Ovary (tissue), 9 donors: Measurements from ENCODE around the gene FGF6. TPM values are rescaled to one million over a fixed set of nuclear protein-coding genes. Genes with fewer than 3 reads are reported as not detected.

Source experiments
- DNase-seq, 5 donors: peaks; one replicate each; pipeline ENCODE4 v3.0.0-alpha.2; 2019 to 2020
- H3K27ac ChIP-seq, 2 donors: fragments of 200-600 bp; one replicate each; pipeline versions ENCODE4 v1.5.1 to v1.8.0; 2019 to 2022
- H3K27me3 ChIP-seq: fragments of 200-600 bp; one replicate; pipeline ENCODE4 v1.8.0; 2022
- H3K36me3 ChIP-seq: fragments of 200-600 bp; sonication (generic); one replicate; pipeline ENCODE4 v1.5.1; 2019
- H3K4me1 ChIP-seq: one replicate; pipeline ENCODE4 v1.8.1; 2013; ENCODE audit warnings: mild to moderate bottlenecking, moderate library complexity; ENCODE audit not compliant: insufficient read depth
- H3K4me3 ChIP-seq: fragments of 200-600 bp; sonication (generic); one replicate; pipeline ENCODE4 v1.5.1; 2017
- H3K9me3 ChIP-seq, 2 donors: fragments of 200-600 bp in 1 of 2; sonication (generic) in 1 of 2; one replicate each; pipeline versions ENCODE4 v1.5.1 to v1.8.1; 2013 to 2019; ENCODE audit warnings: mild to moderate bottlenecking in 1 of 2, moderate library complexity in 1 of 2
- EP300 ChIP-seq: sonication (generic); formaldehyde crosslinking; IDR thresholded peaks from one replicate; pipeline ENCODE4 v1.6.1; 2017; ENCODE audit warnings: antibody characterized with exemption
- POLR2A ChIP-seq: fragments of 450-650 bp; IDR thresholded peaks from one replicate; pipeline ENCODE4 v1.6.1; 2017; ENCODE audit warnings: antibody characterized with exemption, mild to moderate bottlenecking, moderate library complexity
- WGBS, 3 donors: extraction: QIAGEN DNeasy Blood & Tissue Kit in 1 of 3; methylation state at CpG; one replicate each; pipeline versions ENCODE4 v1.1.5 to v1.1.7; 2013 to 2017; 5-methylcytosine and 5-hydroxymethylcytosine counted together
- intact Hi-C, 4 donors: fragments of 100-400 bp; cut with DNase I; formaldehyde crosslinking; loops; one replicate each; pipeline versions ENCODE4 v1.11.0 to v1.15.1; 2022 to 2023
- polyA plus RNA-seq, 2 donors: library from polyadenylated mRNA; stranded (reverse); fragments of 200-250 nt in 1 of 2; fragments of 350-450 nt in 1 of 2; fragmentation: Illumina TruSeq in 1 of 2; extraction: RNeasy Lipid Tissue Mini Kit (QIAGEN cat#74804) in 1 of 2; gene quantifications; one replicate each; pipeline ENCODE4 v1.2.3, GENCODE V29; 2013 to 2014
- total RNA-seq, 7 donors: library from RNA; depleted of rRNA in 2 of 7; stranded (reverse); fragments of >200 nt in 2 of 7; fragmentation: NEBNext Ultra II Directional in 3 of 7; extraction: Animal tissue kit (Norgen Biotek cat#: 25700) in 3 of 7; gene quantifications; one replicate each; pipeline versions ENCODE4 v1.1.0 to v1.2.4, GENCODE V29; 2016 to 2023
- TF ChIP-seq, protein P1 (sequence below), 3 donors: fragments of 450-650 bp in 2 of 3; fragments of 200-600 bp in 1 of 3; IDR thresholded peaks; one replicate each; pipeline versions ENCODE4 v1.5.1 to v1.8.0; 2016 to 2022; ENCODE audit warnings: antibody characterized with exemption in 3 of 3, mild to moderate bottlenecking in 1 of 3
- donor health status: DM: no; HTN: no; CAD: no; lungs with moderate emphysema.
- donor health status: DM: no; HTN: no; CAD: no.
- donor health status: Bipolar disorder and iron deficiency.
- donor health status: DM: yes; HTN: yes; CAD: no.
- donor health status: DM: no; HTN: no; CAD: no.
- donor health status: DM: yes; HTN: yes; CAD: no.

Gene FGF6
- total and polyA plus RNA-seq, 9 donors, result not detected

DNA sequence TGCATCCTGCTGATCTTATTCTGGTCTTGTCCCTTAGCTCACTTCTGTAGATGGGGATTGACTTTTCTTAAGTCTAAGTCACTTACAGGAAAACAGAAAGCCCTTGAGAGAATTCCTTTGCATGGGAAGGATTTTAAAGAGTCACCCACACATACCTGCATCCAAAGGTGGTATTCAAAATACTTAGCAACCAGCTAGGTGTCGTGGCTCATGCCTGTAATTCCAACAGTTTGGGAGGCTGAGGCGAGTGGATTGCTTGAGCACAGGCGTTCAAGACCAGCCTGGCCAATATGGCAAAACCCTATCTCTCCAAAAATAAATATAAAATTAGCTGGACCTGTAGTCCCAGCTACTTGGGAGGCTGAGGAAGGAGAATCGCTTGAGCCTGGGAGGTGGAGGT is 14.2 kb downstream of the FGF6 start:
- H3K27me3 ChIP-seq, result no peaks in the 10 kb centered on the region
- WGBS, 3 donors, result 78 to 85% (median 80%) methylated on average over 4 of the region's 4 CpGs
- H3K4me3 ChIP-seq, result no peak overlapping the region
- H3K9me3 ChIP-seq, result no peaks in the 10 kb centered on the region
- intact Hi-C loops, result no loop called here
- no peak for DNase-seq
- TF ChIP-seq POLR2A (no peak), EP300 (no peak)
- TF ChIP-seq, protein P1, sequence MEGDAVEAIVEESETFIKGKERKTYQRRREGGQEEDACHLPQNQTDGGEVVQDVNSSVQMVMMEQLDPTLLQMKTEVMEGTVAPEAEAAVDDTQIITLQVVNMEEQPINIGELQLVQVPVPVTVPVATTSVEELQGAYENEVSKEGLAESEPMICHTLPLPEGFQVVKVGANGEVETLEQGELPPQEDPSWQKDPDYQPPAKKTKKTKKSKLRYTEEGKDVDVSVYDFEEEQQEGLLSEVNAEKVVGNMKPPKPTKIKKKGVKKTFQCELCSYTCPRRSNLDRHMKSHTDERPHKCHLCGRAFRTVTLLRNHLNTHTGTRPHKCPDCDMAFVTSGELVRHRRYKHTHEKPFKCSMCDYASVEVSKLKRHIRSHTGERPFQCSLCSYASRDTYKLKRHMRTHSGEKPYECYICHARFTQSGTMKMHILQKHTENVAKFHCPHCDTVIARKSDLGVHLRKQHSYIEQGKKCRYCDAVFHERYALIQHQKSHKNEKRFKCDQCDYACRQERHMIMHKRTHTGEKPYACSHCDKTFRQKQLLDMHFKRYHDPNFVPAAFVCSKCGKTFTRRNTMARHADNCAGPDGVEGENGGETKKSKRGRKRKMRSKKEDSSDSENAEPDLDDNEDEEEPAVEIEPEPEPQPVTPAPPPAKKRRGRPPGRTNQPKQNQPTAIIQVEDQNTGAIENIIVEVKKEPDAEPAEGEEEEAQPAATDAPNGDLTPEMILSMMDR (IDR thresholded peaks at IDR 0.05), result no peak
- no peaks in the 10 kb centered on the region for H3K4me1 ChIP-seq
- H3K27ac ChIP-seq, result no peak overlapping the region
- H3K36me3 ChIP-seq, result no peaks in the 10 kb centered on the region

DNA sequence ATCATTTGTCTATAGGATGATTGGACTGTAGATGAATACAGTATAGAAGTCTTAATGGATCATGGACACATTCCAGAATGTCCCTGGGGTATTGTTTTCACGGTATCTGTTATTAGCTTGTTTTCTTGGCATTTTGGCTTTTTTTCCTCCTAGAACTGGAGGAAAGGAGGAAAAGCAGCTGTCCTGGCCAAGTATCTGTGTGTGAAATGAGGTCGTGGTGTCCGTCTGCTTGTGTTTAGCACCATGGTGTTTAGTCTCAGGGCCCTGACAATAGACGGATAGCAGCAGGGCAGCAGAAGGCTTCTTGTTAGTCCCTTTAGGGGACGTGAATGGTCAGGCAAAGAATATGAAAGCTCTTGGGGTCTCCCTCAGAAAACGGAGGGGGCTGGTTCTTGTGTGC is 21.2 kb downstream of the FGF6 start:
- no peak for DNase-seq
- intact Hi-C loops, result no loop called here
- WGBS, 3 donors, result 9 to 13% (median 11%) methylated on average over 6 of the region's 6 CpGs
- Histone ChIP-seq H3K9me3 (no peaks in the 10 kb centered on the region), H3K27ac (no peak overlapping the region), H3K36me3 (no peaks in the 10 kb centered on the region), H3K4me3 (no peak overlapping the region), H3K27me3 (no peaks in the 10 kb centered on the region), H3K4me1 (no peaks in the 10 kb centered on the region)
- TF ChIP-seq EP300 (no peak), POLR2A (no peak)
- TF ChIP-seq, protein P1 (IDR thresholded peaks at IDR 0.05), result no peak

DNA sequence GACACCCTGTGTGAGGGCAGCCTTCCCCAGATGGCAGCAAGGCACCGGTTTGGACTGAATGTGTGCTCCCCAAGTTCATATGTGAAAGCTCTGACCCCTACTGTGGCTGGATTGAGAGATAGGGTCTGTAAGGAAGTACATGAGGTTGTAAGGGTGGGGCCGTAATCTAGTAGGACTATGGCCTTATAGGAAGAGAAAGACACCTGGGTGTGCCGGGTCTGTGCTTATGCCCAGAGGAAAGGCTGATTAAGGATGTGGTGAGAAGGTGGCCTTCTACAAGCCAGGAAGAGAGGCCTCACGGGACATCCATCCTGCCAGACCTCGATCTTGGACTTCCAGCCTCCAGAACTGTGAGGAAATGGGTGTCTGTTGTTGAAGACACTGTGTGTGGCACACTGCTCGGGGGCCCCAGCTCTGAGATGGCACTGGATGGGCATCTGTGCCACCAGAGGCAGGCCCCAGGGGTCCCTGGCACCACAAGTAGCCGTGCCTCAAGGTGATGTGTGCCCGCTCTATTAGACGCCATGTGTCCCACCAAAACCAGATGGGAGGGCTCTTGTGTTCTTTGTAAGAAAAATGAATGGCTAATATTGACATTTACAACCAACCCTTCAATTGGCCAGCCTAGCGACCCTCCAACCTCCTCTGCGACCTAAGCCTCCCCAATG is 22.0 kb downstream of the FGF6 start:
- TF ChIP-seq EP300, result no peak
- TF ChIP-seq, protein P1 (IDR thresholded peaks at IDR 0.05), result no peak
- no peak for TF ChIP-seq POLR2A
- no peak for DNase-seq

DNA sequence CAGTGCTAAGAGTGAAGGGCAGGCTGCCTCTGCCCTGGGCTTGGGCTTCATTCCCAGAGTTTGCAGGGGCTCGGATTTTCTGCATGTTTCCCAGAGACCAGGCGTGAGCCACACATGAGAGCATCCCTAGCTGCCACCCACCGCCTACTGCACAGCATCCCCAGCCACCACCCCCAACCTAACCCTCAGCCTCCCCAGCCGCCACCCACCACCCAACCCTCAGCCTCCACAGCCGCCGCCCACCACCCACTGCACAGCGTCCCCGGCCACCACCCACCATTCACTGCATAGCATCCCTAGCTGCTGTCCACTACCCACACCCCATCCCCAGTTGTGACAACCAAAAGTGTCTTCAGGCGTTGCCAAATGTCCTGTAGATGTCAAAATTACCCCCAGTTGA is 22.6 kb downstream of the FGF6 start:
- Histone ChIP-seq H3K27ac (no peak overlapping the region), H3K36me3 (no peaks in the 10 kb centered on the region), H3K4me3 (no peak overlapping the region), H3K27me3 (no peaks in the 10 kb centered on the region), H3K4me1 (no peaks in the 10 kb centered on the region), H3K9me3 (no peaks in the 10 kb centered on the region)
- no peak for TF ChIP-seq EP300
- TF ChIP-seq, protein P1 (IDR thresholded peaks at IDR 0.05), result no peak
- no peak for TF ChIP-seq POLR2A
- 91 to 97% (median 96%) methylated on average over 9 of the region's 9 CpGs for WGBS, 3 donors
- DNase-seq, result no peak
- intact Hi-C loops, result no loop called here

More for the DNA sequence above, 22.0 kb downstream of the FGF6 start:
- Histone ChIP-seq H3K27me3 (no peaks in the 10 kb centered on the region), H3K9me3 (no peaks in the 10 kb centered on the region), H3K4me3 (no peak overlapping the region), H3K4me1 (no peaks in the 10 kb centered on the region), H3K27ac (no peak overlapping the region), H3K36me3 (no peaks in the 10 kb centered on the region)
- intact Hi-C loops, result no loop called here
- 89 to 90% (median 89%) methylated on average over 11 of the region's 11 CpGs for WGBS, 3 donors
